ENCODE results near the gene CACFD1.

CACFD1 gene

DNA sequence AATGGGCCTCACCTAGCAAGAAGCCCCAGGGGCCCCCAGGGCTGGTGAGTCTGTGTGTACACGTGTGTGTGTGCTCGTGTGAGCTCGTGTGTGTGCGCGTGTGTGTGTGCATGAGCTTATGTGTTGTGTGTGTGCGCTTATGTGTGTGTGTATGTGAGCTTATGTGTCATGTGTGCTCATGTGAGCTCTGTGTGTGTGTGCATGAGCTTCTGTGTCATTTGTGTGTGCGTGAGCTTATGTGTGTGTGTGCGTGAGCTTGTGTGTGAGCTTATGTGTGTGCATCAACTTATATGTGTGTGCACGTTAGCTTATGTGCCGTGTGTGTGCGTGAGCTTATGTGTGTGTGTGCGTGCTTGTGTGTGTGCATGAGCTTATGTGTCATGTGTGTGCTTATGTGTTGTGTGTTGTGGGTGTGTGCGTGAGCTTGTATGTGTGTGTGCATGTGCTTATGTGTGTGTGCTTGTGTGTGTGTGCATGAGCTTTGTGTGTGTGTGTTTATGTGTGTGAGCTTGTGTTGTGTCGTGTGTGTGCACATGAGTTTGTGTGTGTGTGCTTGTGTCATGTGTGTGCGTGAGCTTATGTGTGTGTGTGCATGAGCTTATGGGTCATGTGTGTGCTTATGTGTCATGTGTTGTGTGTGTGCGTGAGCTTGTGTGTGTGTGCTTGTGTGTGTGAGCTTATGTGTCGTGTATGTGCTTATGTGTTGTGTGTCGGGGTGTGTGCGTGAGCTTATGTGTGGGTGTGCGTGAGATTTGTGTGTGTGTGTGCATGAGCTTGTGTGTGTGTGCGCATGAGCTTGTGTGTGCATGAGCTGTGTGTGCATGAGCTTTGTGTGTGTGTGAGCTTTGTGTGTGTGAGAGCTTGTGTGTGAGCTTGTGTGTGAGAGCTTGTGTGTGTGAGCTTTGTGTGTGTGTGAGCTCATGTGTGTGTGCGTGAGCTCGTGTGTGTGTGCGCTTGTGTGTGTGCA, 35.8 kb downstream of the CACFD1 start:
- Histone ChIP-seq H3K27ac (ENCODE audit: low read depth, low read length) (no peak overlapping the region), H3K9ac (ENCODE audit: low read depth in 1 of 2, low read length in 2 of 2) (no peak overlapping the region), H3K9me3 (ENCODE audit: control insufficient read depth in 1 of 2, low read length in 2 of 2) (no peaks in the 10 kb centered on the region), H3K36me3 (ENCODE audit: control insufficient read depth in 1 of 2, insufficient read depth in 2 of 2, low read length in 2 of 2) (no peaks in the 10 kb centered on the region), H3K4me1 (ENCODE audit: control insufficient read depth in 1 of 2, insufficient read depth in 2 of 2, low read length in 2 of 2) (peaks cover 0 to 10% of the 10 kb centered on the region in 2 donors), H3K27me3 (ENCODE audit: control insufficient read depth in 1 of 2, insufficient read depth in 2 of 2, low read length in 2 of 2) (peaks cover 0 to 10% of the 10 kb centered on the region in 2 donors), H3K4me3 (ENCODE audit: low read depth in 1 of 2, low read length in 2 of 2) (no peak overlapping the region)

DNA sequence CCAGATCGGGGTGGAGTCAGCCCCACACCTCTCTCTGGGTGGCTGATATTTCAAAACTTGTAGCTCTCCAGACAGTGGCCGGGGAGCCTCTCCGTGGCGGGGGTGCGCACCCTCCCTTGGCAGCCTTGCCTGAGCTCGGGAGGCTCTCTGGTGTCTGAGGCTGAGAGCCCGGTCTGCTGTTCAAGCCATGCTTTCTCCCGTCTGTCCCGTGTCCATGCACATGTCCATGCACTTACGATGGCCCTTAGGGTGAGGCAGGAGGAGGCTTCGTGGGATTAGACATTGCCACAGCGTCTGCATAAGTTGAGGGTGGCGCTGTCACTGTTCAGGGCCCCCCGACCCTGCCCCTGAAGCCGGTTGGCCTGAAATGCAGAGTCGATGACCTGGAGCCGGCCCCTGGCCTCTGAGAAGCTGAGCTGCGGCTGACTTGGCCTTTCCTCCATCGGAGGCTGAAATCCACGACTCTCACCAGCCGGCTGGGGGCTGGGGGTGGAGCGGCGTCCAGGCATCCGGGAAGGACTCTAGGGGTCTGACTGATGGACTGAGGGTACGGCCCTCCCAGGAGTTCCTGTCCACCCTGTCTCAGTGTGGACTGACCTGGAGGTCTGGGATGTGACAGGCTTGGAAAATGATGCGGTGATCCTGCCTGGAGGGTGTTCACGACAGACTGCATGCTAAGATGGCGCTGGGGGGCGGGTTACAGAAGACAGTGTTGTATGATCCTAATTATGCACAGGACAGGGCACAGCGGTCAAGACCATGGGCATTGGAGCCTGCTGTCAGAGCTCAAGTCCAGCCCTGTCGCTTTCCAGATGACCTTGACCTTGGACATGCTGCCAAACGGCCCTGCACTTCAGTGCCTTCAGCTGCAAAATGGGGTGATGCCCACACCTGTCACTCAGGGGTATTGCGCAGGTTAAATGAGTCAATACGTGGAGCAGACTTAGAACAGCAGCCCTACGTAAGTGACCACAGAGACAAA, 37.4 kb downstream of the CACFD1 start:
- Histone ChIP-seq H3K4me1 (ENCODE audit: control insufficient read depth in 1 of 2, insufficient read depth in 2 of 2, low read length in 2 of 2) (peaks cover 0 to 10% of the 10 kb centered on the region in 2 donors), H3K27me3 (ENCODE audit: control insufficient read depth in 1 of 2, insufficient read depth in 2 of 2, low read length in 2 of 2) (peaks cover 0 to 10% of the 10 kb centered on the region in 2 donors), H3K4me3 (ENCODE audit: low read depth in 1 of 2, low read length in 2 of 2) (no peak overlapping the region), H3K9ac (ENCODE audit: low read depth in 1 of 2, low read length in 2 of 2) (no peak overlapping the region), H3K27ac (ENCODE audit: low read depth, low read length) (no peak overlapping the region), H3K36me3 (ENCODE audit: control insufficient read depth in 1 of 2, insufficient read depth in 2 of 2, low read length in 2 of 2) (no peaks in the 10 kb centered on the region), H3K9me3 (ENCODE audit: control insufficient read depth in 1 of 2, low read length in 2 of 2) (peaks cover 6 to 10% of the 10 kb centered on the region in 2 donors)

GRCh38 chr9:133499132-133499891, 39.5 kb downstream of the CACFD1 start:
- Histone ChIP-seq H3K4me1 (ENCODE audit: control insufficient read depth in 1 of 2, insufficient read depth in 2 of 2, low read length in 2 of 2) (peaks cover 0 to 10% of the 10 kb centered on the region in 2 donors), H3K36me3 (ENCODE audit: control insufficient read depth in 1 of 2, insufficient read depth in 2 of 2, low read length in 2 of 2) (no peaks in the 10 kb centered on the region), H3K4me3 (ENCODE audit: low read depth in 1 of 2, low read length in 2 of 2) (no peak overlapping the region), H3K27me3 (ENCODE audit: control insufficient read depth in 1 of 2, insufficient read depth in 2 of 2, low read length in 2 of 2) (peaks cover 0 to 10% of the 10 kb centered on the region in 2 donors), H3K9me3 (ENCODE audit: control insufficient read depth in 1 of 2, low read length in 2 of 2) (peaks cover 11 to 12% of the 10 kb centered on the region in 2 donors), H3K9ac (ENCODE audit: low read depth in 1 of 2, low read length in 2 of 2) (no peak overlapping the region), H3K27ac (ENCODE audit: low read depth, low read length) (no peak overlapping the region)

- Histone ChIP-seq H3K27me3 (ENCODE audit: control insufficient read depth in 1 of 2, insufficient read depth in 2 of 2, low read length in 2 of 2) (peaks cover 0 to 10% of the 10 kb centered on the region in 2 donors), H3K36me3 (ENCODE audit: control insufficient read depth in 1 of 2, insufficient read depth in 2 of 2, low read length in 2 of 2) (no peaks in the 10 kb centered on the region), H3K9ac (ENCODE audit: low read depth in 1 of 2, low read length in 2 of 2) (no peak overlapping the region), H3K27ac (ENCODE audit: low read depth, low read length) (no peak overlapping the region), H3K4me1 (ENCODE audit: control insufficient read depth in 1 of 2, insufficient read depth in 2 of 2, low read length in 2 of 2) (peaks cover 0 to 10% of the 10 kb centered on the region in 2 donors), H3K9me3 (ENCODE audit: control insufficient read depth in 1 of 2, low read length in 2 of 2) (peaks cover 11 to 12% of the 10 kb centered on the region in 2 donors), H3K4me3 (ENCODE audit: low read depth in 1 of 2, low read length in 2 of 2) (no peak overlapping the region)
Observed at GRCh38 chr9:133499892-133500270, 40.1 kb downstream of the CACFD1 start.

DNA sequence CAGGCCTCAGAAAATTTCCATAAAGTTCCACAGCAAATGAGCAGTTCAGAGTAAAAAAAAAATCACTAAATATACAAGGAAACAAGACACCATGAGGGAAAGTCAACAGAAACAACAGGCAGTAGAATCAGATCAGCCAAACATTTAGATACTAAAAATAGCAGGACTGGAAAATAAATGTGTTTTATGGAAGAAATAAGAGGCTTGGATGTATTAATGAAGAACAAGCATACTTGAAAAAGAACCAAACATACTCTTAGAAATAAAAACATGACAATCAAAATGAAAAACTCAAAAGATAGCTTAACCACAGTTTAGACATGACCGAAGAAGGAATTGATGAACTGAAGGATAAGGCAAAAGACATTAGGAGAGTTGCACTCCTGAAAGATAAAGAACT, 42.3 kb downstream of the CACFD1 start:
- Histone ChIP-seq H3K4me1 (ENCODE audit: control insufficient read depth in 1 of 2, insufficient read depth in 2 of 2, low read length in 2 of 2) (peaks cover 0 to 10% of the 10 kb centered on the region in 2 donors), H3K9me3 (ENCODE audit: control insufficient read depth in 1 of 2, low read length in 2 of 2) (peaks cover 11 to 12% of the 10 kb centered on the region in 2 donors), H3K9ac (ENCODE audit: low read depth in 1 of 2, low read length in 2 of 2) (no peak overlapping the region), H3K27me3 (ENCODE audit: control insufficient read depth in 1 of 2, insufficient read depth in 2 of 2, low read length in 2 of 2) (peaks cover 0 to 10% of the 10 kb centered on the region in 2 donors), H3K4me3 (ENCODE audit: low read depth in 1 of 2, low read length in 2 of 2) (no peak overlapping the region), H3K36me3 (ENCODE audit: control insufficient read depth in 1 of 2, insufficient read depth in 2 of 2, low read length in 2 of 2) (no peaks in the 10 kb centered on the region), H3K27ac (ENCODE audit: low read depth, low read length) (no peak overlapping the region)

DNA sequence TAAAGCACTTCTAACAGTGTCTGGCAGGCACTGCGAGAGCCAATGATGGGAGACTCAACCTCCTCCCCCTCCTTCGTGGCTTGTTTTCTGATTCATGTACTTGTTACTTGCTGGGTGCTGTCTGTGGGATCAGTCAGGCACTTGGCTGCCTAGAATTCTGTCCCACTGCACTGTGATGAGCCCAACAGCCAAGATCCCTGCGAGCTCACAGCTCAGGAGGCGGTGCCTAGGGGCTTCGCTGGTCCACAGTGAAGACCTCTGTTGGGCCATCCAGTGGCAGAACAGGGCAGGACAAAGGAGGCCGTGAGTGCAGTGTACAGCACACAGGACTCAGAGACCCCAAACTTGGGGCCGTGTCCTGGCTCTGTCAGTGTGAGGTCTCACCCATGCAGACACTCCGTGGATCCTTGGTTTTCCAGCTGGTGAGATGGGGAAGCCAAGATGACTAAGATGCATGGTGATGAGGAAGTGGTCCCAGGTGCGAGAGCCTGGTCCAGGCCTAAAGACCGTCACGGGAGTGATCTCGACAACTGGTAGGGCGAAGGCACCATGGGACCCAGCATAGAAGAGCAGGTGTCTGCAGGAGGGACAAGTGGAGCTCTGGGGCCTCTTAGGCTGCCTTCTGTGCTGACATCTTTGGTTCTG, 45.5 kb downstream of the CACFD1 start:
- Histone ChIP-seq H3K27me3 (ENCODE audit: control insufficient read depth in 1 of 2, insufficient read depth in 2 of 2, low read length in 2 of 2) (no peaks in the 10 kb centered on the region), H3K36me3 (ENCODE audit: control insufficient read depth in 1 of 2, insufficient read depth in 2 of 2, low read length in 2 of 2) (no peaks in the 10 kb centered on the region), H3K9ac (ENCODE audit: low read depth in 1 of 2, low read length in 2 of 2) (no peak overlapping the region), H3K4me1 (ENCODE audit: control insufficient read depth in 1 of 2, insufficient read depth in 2 of 2, low read length in 2 of 2) (peaks cover 10% of the 10 kb centered on the region in 2 donors), H3K4me3 (ENCODE audit: low read depth in 1 of 2, low read length in 2 of 2) (no peak overlapping the region), H3K9me3 (ENCODE audit: control insufficient read depth in 1 of 2, low read length in 2 of 2) (peaks cover 11 to 12% of the 10 kb centered on the region in 2 donors), H3K27ac (ENCODE audit: low read depth, low read length) (no peak overlapping the region)

GRCh38 chr9:133505901-133506652, 46.3 kb downstream of the CACFD1 start:
- H3K27ac ChIP-seq (ENCODE audit: low read depth, low read length): no peak overlapping the region

DNA sequence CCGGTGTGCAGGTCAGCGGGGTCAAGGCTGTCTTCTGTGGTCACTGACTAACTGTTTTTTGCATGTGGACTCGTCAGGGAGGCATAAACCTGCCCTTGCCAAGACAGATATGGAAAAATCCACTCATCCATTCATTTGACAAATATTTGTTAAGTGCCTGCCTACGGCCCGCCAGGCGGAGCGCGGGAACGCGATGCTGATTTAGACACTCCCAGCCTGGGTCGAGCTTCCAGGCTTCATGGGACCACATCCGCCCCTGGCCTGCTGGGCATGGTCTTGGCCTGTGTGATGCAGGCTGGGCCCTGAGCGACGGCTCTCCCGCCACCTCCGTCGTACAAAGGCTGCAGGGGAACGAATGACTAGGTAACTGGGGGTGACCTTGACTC, 46.9 kb downstream of the CACFD1 start:
- Histone ChIP-seq H3K27me3 (ENCODE audit: control insufficient read depth in 1 of 2, insufficient read depth in 2 of 2, low read length in 2 of 2) (no peaks in the 10 kb centered on the region), H3K9me3 (ENCODE audit: control insufficient read depth in 1 of 2, low read length in 2 of 2) (peaks cover 6 to 11% of the 10 kb centered on the region in 2 donors), H3K9ac (ENCODE audit: low read depth in 1 of 2, low read length in 2 of 2) (no peak overlapping the region), H3K27ac (ENCODE audit: low read depth, low read length) (no peak overlapping the region), H3K4me3 (ENCODE audit: low read depth in 1 of 2, low read length in 2 of 2) (no peak overlapping the region), H3K36me3 (ENCODE audit: control insufficient read depth in 1 of 2, insufficient read depth in 2 of 2, low read length in 2 of 2) (no peaks in the 10 kb centered on the region), H3K4me1 (ENCODE audit: control insufficient read depth in 1 of 2, insufficient read depth in 2 of 2, low read length in 2 of 2) (peaks cover 10% of the 10 kb centered on the region in 2 donors)

More at GRCh38 chr9:133505901-133506652, 46.3 kb downstream of the CACFD1 start:
- Histone ChIP-seq H3K4me1 (ENCODE audit: control insufficient read depth in 1 of 2, insufficient read depth in 2 of 2, low read length in 2 of 2) (peaks cover 10% of the 10 kb centered on the region in 2 donors), H3K9me3 (ENCODE audit: control insufficient read depth in 1 of 2, low read length in 2 of 2) (peaks cover 11 to 12% of the 10 kb centered on the region in 2 donors), H3K27me3 (ENCODE audit: control insufficient read depth in 1 of 2, insufficient read depth in 2 of 2, low read length in 2 of 2) (no peaks in the 10 kb centered on the region), H3K36me3 (ENCODE audit: control insufficient read depth in 1 of 2, insufficient read depth in 2 of 2, low read length in 2 of 2) (no peaks in the 10 kb centered on the region), H3K4me3 (ENCODE audit: low read depth in 1 of 2, low read length in 2 of 2) (no peak overlapping the region), H3K9ac (ENCODE audit: low read depth in 1 of 2, low read length in 2 of 2) (no peak overlapping the region)
